Loucy (cell line): Measurements from ENCODE around the gene C2CD4C.

ENCODE experiments used
- H2AFZ ChIP-seq: fragments of 200-600 bp; sonication (generic); 2 replicates; pipeline ENCODE4 v1.6.0; 2016; ENCODE audit warnings: antibody characterized with exemption, mild to moderate bottlenecking, low read length, moderate library complexity
- H3F3A ChIP-seq: fragments of 200-600 bp; 2 replicates; pipeline ENCODE4 v1.6.0; 2016; ENCODE audit warnings: antibody characterized with exemption, low read depth, mild to moderate bottlenecking
- H3K27me3 ChIP-seq: fragments of 200-600 bp; sonication (generic); 2 replicates; pipeline ENCODE4 v1.6.1; 2014; ENCODE audit warnings: low read length, mild to moderate bottlenecking; ENCODE audit not compliant: insufficient read depth, poor library complexity, severe bottlenecking
- H3K36me3 ChIP-seq: fragments of 200-600 bp; sonication (generic); 2 replicates; pipeline ENCODE4 v1.6.1; 2016; ENCODE audit warnings: low read length; ENCODE audit not compliant: insufficient read depth
- H3K4me1 ChIP-seq: fragments of 200-600 bp; sonication (generic); 2 replicates; pipeline ENCODE4 v1.5.1; 2014; ENCODE audit warnings: low read length, mild to moderate bottlenecking; ENCODE audit not compliant: insufficient read depth, poor library complexity, severe bottlenecking
- H3K4me2 ChIP-seq: fragments of 200-600 bp; sonication (generic); 2 replicates; pipeline ENCODE4 v1.6.0; 2014; ENCODE audit warnings: antibody characterized with exemption, low read length, low read depth, mild to moderate bottlenecking; ENCODE audit not compliant: poor library complexity, severe bottlenecking
- H3K4me3 ChIP-seq: fragments of 200-600 bp; sonication (generic); 2 replicates; pipeline ENCODE4 v1.5.1; 2014; ENCODE audit warnings: low read length, mild to moderate bottlenecking, mixed read lengths; ENCODE audit not compliant: poor library complexity, severe bottlenecking
- H3K79me2 ChIP-seq: fragments of 200-600 bp; sonication (generic); 2 replicates; pipeline ENCODE4 v1.6.1; 2014; ENCODE audit warnings: low read length; ENCODE audit not compliant: insufficient read depth
- H3K9ac ChIP-seq: fragments of 200-600 bp; sonication (generic); 2 replicates; pipeline ENCODE4 v1.6.0; 2014; ENCODE audit warnings: mild to moderate bottlenecking, low read depth, low read length, moderate library complexity; ENCODE audit not compliant: poor library complexity, severe bottlenecking
- H3K9me2 ChIP-seq: fragments of 200-600 bp; sonication (generic); replicated peaks from 2 replicates; pipeline ENCODE4 v1.6.1; 2016; ENCODE audit warnings: low read depth, low read length, mixed read lengths
- H3K9me3 ChIP-seq: fragments of 200-600 bp; sonication (generic); 2 replicates; pipeline ENCODE4 v1.6.1; 2014; ENCODE audit warnings: mild to moderate bottlenecking, antibody characterized with exemption, low read length, low read depth; ENCODE audit not compliant: insufficient read depth
- H4K20me1 ChIP-seq: fragments of 200-600 bp; sonication (generic); 2 replicates; pipeline ENCODE4 v1.6.0; 2014; ENCODE audit warnings: antibody characterized with exemption, low read length, mild to moderate bottlenecking; ENCODE audit not compliant: insufficient read depth, poor library complexity, severe bottlenecking
- CTCF ChIP-seq: fragments of 200-600 bp; sonication (generic); conservative IDR thresholded peaks from 2 replicates; pipeline ENCODE4 v1.5.1; 2014; ENCODE audit warnings: mild to moderate bottlenecking, antibody characterized with exemption, low read length
- EZH2phosphoT487 ChIP-seq: fragments of 200-600 bp; IDR thresholded peaks from 2 replicates; pipeline ENCODE4 v1.6.1; 2018; ENCODE audit warnings: antibody characterized with exemption, mild to moderate bottlenecking, moderate library complexity, borderline replicate concordance

C2CD4C gene

GRCh38 chr19:410243-410781 lies 1.4 kb upstream of the C2CD4C start:
- Histone ChIP-seq H3K9me3 (peaks cover 2% of the 10 kb centered on the region; the same call in 1 of the 2 replicates), H3K9me2 (no peaks in the 10 kb centered on the region), H3K4me3 (no peak overlapping the region), H2AFZ (no peak overlapping the region), H3K4me2 (no peak overlapping the region), H3K36me3 (no peaks in the 10 kb centered on the region), H3K27me3 (no peaks in the 10 kb centered on the region), H4K20me1 (no peaks in the 10 kb centered on the region), H3K79me2 (no peaks in the 10 kb centered on the region), H3F3A (no peaks in the 10 kb centered on the region), H3K9ac (no peak overlapping the region), H3K4me1 (peaks cover 8% of the 10 kb centered on the region)
- TF ChIP-seq CTCF, result no peak
- no peak for TF ChIP-seq EZH2phosphoT487

DNA sequence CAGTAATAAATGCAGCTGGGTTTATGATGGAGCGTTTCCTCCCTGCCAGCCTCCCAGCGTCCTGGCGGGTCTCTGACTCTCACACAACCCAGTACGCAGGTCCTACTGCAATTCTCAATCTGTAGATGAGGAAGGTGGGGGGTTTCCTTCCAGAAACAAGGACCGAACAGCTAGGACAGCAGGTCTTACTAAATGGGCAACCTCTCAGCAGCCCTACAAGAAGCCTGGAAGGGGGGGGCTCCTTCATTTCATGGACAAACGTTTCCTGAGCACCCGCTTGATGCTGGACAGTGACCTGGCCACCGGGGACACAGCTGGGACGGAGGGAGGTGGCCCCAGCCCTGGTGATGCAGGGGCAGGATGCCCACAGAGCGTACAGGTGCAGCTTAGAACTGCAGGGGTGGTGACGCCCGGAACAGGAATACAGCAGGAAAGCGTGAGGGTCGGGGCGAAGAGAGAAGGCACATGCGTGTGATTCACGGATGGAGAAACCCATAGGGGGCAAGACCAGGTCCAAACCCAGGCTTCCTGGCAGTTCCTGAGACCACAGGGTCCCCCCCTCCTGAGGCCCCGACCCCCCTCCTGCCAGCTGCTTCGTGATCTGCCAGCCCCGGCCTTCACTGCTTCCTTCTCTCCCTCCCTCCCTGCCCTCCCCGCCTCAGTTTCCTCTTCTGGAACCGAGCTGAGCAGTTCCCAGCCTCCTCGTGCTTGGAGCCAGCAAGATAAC lies 732 bp upstream of the C2CD4C start:
- TF ChIP-seq CTCF (no peak), EZH2phosphoT487 (no peak)
- no peaks in the 10 kb centered on the region for H3K27me3 ChIP-seq

GRCh38 chr19:408441-408901 lies 476 bp downstream of the C2CD4C start:
- H3K4me1 ChIP-seq, result peaks cover 8% of the 10 kb centered on the region
- H3K9me2 ChIP-seq, result no peaks in the 10 kb centered on the region
- peak overlapping the region; percentile 77; the same call in 1 of the 2 replicates for H2AFZ ChIP-seq
- H3K9me3 ChIP-seq, result peaks cover 2% of the 10 kb centered on the region; the same call in 1 of the 2 replicates
- peak overlapping the region; percentile 55 for H3K9ac ChIP-seq
- H4K20me1 ChIP-seq, result no peaks in the 10 kb centered on the region
- peak overlapping the region; percentile 82 for H3K4me2 ChIP-seq
- H3K27me3 ChIP-seq, result no peaks in the 10 kb centered on the region
- H3K79me2 ChIP-seq, result no peaks in the 10 kb centered on the region
- no peaks in the 10 kb centered on the region for H3F3A ChIP-seq
- TF ChIP-seq EZH2phosphoT487 (no peak), CTCF (no peak)
- peak overlapping the region; percentile 71 for H3K4me3 ChIP-seq
- H3K36me3 ChIP-seq, result no peaks in the 10 kb centered on the region

More for the DNA sequence above, 732 bp upstream of the C2CD4C start:
- Histone ChIP-seq H3K4me3 (peak overlapping the region; percentile 71), H4K20me1 (no peaks in the 10 kb centered on the region), H3K4me1 (peaks cover 8% of the 10 kb centered on the region), H3K9me2 (no peaks in the 10 kb centered on the region), H3F3A (no peaks in the 10 kb centered on the region), H3K4me2 (peak overlapping the region; percentile 82), H2AFZ (peak overlapping the region; percentile 77; the same call in 1 of the 2 replicates), H3K36me3 (no peaks in the 10 kb centered on the region), H3K79me2 (no peaks in the 10 kb centered on the region), H3K9ac (peak overlapping the region; percentile 21), H3K9me3 (peaks cover 2% of the 10 kb centered on the region; the same call in 1 of the 2 replicates)
